AG10803 (cell line): ENCODE results near the gene SPEG.

Source experiments
- DNase-seq: peaks from one replicate; pipeline ENCODE4 v3.0.0; 2010; ENCODE audit warnings: low read depth
- H3K4me3 ChIP-seq: 2 replicates; pipeline ENCODE4 v1.5.1; 2011; ENCODE audit warnings: mild to moderate bottlenecking, low read length, control low read depth
- TF ChIP-seq, protein P1 (sequence below): conservative IDR thresholded peaks from 2 replicates; pipeline ENCODE4 v1.5.1; 2011; ENCODE audit warnings: mild to moderate bottlenecking, low read length, control low read depth, inconsistent platforms

Gene SPEG

DNA sequence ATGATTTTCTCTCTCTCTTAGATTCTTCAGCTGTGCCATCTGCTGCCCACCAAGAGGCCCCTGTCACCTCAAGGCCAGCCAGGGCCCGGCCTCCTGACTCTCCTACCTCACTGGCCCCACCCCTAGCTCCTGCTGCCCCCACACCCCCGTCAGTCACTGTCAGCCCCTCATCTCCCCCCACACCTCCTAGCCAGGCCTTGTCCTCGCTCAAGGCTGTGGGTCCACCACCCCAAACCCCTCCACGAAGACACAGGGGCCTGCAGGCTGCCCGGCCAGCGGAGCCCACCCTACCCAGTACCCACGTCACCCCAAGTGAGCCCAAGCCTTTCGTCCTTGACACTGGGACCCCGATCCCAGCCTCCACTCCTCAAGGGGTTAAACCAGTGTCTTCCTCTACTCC is 54.7 kb downstream of the SPEG start:
- no peak overlapping the region for H3K4me3 ChIP-seq
- no peak for DNase-seq
- TF ChIP-seq, protein P1, sequence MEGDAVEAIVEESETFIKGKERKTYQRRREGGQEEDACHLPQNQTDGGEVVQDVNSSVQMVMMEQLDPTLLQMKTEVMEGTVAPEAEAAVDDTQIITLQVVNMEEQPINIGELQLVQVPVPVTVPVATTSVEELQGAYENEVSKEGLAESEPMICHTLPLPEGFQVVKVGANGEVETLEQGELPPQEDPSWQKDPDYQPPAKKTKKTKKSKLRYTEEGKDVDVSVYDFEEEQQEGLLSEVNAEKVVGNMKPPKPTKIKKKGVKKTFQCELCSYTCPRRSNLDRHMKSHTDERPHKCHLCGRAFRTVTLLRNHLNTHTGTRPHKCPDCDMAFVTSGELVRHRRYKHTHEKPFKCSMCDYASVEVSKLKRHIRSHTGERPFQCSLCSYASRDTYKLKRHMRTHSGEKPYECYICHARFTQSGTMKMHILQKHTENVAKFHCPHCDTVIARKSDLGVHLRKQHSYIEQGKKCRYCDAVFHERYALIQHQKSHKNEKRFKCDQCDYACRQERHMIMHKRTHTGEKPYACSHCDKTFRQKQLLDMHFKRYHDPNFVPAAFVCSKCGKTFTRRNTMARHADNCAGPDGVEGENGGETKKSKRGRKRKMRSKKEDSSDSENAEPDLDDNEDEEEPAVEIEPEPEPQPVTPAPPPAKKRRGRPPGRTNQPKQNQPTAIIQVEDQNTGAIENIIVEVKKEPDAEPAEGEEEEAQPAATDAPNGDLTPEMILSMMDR = no peak

DNA sequence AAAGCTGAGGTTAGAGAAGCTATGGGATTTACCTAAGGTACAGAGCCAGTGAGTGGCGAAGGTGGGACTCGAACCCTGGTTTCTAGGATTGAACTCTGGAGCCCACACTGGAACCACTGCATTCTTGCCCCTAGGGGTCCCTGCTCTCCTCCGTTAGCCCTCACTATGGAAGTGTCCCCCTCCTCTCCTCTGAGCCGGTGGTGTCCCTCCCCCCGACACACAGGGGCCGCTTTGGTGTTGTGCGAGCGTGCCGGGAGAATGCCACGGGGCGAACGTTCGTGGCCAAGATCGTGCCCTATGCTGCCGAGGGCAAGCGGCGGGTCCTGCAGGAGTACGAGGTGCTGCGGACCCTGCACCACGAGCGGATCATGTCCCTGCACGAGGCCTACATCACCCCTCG is 55.5 kb downstream of the SPEG start:
- H3K4me3 ChIP-seq = no peak overlapping the region
- TF ChIP-seq, protein P1 = peak; percentile 23; the same call in 1 of the 2 replicates
- no peak for DNase-seq

DNA sequence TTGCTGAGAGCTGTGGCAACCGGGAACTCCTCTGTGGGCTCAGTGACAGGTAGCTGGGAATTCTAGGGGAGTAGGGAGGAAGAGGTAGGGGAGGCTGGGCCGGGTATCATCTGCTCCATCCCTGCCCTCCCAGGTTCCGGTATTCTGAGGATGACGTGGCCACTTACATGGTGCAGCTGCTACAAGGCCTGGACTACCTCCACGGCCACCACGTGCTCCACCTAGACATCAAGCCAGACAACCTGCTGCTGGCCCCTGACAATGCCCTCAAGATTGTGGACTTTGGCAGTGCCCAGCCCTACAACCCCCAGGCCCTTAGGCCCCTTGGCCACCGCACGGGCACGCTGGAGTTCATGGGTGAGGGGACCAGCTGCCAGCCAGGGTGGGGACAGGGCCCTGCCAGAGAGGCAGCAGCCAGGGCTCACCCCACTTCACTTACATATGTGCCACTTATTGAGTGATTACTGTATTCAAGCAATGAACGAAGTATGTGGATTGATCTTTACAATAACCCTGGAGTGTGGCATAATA is 56.0 kb downstream of the SPEG start:
- DNase-seq = no peak
- no peak overlapping the region for H3K4me3 ChIP-seq
- TF ChIP-seq, protein P1 = no peak

DNA sequence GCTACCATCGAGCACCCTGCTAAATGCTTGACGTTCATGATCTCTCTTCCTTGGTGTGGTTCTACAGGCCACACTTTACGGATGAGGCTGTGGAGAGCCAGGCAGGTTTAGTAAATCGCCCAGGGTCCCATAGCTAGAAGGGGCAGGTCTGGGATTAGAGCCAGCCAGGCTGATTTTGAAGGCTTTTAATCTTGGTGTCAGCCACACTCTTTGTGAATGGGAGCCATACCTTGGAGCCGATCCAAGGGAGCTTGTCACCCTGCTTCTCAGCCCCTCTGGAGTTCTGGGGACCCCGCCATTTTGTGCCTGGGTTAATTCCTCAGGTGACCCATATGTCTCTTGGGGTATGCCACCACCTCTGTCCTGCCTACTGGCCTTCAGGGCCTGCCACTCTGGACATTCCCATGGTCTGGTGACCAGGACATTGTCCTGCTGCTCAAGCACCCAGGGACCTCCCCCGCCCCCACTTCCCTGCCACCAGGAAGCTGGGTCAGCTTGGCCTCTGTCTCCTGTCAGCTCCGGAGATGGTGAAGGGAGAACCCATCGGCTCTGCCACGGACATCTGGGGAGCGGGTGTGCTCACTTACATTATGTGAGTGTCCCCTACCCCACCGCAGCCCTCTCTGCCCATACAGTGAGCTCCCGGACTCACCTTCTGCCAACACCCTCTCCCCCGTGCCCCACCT is 56.8 kb downstream of the SPEG start:
- TF ChIP-seq, protein P1 = no peak
- H3K4me3 ChIP-seq = no peak overlapping the region
- DNase-seq = no peak

DNA sequence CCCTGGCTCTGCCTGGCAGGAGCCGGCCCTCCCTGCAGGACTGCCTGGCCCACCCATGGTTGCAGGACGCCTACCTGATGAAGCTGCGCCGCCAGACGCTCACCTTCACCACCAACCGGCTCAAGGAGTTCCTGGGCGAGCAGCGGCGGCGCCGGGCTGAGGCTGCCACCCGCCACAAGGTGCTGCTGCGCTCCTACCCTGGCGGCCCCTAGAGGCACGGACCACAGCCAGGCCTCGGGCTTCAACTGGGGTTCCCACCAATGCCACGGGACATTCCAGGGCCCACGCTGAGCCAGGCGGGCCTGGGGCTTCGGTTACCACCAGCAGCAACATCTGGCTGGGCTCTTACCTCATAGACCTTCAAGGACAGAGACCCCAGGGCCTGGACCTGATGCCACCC is 57.9 kb downstream of the SPEG start:
- no peak overlapping the region for H3K4me3 ChIP-seq
- DNase-seq = no peak
- TF ChIP-seq, protein P1 = no peak

DNA sequence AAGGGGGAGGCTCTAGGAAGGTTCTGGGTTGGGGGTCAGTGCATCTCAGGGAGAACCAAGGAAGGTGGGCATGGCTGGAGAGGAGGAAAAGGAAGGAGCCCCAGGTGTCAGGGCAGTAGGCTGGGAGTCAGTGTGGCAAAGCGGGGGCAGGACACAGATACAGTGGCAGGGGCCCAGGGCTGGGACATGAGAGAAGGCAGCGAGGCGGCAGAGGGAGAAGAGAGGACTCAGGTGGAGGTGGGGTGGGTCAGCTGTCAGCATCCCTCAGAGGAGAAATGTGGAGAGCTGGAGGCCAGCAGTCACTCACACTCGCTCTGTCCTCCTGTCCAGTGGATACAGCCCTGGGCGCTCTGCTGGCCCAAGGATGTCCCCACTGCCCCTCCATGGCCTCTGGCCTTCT is 58.4 kb downstream of the SPEG start:
- no peak overlapping the region for H3K4me3 ChIP-seq
- TF ChIP-seq, protein P1 = no peak
- DNase-seq = no peak

DNA sequence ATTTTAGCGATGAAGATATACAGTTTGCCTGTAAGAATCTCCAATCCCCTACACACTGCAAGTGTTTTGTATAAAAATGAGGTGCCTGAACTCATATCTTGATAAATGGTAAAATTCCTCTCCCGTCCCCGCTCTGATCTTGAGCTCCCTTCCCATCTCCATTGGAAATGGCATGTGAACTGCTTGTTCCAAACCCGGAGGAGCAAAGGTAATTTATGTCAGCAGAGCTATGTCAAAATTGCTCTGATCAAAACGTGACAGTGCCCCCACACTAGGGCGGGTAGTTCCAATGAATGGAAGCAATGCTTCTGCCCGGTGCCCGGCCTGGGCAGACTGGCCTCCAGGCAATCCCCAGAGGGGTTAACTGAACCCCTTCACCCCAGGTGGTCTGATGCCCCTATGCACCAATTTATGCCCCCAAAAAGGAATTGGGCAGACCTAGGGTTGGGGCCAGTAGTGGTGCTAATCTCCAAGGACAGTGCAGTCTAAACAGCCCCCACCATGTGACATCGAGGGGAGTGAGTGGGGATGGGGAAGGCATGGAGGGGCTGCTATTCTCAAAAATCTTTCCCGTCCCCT is 60.4 kb downstream of the SPEG start:
- H3K4me3 ChIP-seq = no peak overlapping the region
- DNase-seq = no peak
- TF ChIP-seq, protein P1 = no peak
